HG02588 (cell line): ENCODE data around the gene GRM4.

Experiments used
- ATAC-seq: cut with Tn5 transposase; IDR thresholded peaks from one replicate; pipeline ENCODE4 v1.9.1; 2021; ENCODE audit warnings: mild to moderate bottlenecking, moderate library complexity; ENCODE audit not compliant: unreplicated experiment

Gene GRM4

DNA sequence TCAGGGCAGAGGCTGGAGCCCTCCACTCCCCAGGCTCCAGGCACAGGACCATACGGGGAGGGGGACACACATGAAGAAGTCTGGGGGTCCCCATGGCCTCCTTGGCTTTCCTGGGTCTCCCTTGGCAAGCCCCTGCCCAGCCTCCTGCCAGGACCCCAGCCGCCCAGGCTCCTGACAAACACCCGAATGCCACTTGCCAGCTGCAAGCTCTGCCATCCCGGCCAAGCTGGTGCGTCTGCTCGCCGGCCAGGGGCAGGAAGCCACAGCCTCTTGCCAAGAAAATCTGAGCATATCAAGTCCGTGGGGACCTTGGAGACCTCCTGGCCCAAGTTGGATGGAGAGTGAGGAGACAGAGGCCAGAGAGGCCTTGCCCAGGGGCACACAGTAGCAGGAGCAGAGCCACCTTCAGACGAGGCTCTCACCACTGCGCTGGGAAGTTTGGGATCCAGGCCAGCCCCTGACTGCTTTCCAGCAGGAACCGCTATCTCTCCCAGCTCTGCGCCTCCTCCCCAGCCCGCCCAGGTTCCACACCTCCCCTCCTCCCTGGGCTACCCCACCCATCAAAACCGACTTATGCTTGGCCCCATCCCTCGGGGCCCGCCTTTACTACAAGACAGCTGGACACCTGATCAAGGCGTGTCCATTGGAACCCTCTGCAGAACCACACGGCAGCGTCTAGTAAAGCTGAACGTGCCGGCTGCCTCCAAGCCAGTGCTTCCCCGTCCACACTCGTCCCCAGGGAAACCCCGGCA lies 80.2 kb downstream of the GRM4 start:
- no peak for ATAC-seq

DNA sequence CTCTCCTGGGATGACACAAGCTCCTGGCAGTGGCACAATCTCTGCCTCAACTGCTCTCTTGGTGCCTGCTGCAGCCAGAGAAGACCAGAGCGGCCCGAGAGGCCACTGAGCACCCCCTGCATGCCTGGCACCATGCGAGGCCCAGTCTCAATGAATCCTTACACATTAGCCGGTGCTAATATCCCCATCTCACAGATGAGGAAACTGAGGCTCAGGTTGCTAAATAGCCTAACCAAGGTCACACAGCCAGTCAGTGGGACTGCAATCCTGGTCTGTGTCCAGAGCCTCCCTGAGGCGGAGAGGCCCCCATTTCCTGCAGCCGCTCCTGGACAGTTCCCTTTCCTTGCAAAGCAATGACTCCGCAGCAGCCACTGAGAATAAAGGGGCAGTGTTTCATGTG lies 81.2 kb downstream of the GRM4 start:
- ATAC-seq, result no peak

GRCh38 chr6:34063651-34064050 lies 82.2 kb downstream of the GRM4 start:
- ATAC-seq, result no peak

DNA sequence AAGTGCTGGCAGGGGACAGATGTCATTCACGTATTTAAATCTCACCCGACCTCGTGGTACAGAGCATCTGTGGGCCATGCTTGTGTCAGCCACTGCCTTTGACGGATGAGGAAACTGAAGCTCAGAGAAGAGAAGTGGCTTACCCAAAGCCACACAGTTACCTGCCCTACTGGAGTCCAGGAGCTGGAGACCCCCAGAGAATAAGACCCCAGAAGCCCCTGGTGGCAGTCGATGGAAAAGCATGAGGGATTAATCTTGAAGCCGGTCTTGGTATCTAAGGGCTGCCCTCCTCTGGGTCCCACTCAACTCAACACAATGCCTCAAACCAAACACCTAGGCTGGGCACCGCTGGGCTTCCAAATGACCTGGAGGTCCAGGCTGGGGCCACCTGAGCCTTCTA lies 83.1 kb downstream of the GRM4 start:
- no peak for ATAC-seq

DNA sequence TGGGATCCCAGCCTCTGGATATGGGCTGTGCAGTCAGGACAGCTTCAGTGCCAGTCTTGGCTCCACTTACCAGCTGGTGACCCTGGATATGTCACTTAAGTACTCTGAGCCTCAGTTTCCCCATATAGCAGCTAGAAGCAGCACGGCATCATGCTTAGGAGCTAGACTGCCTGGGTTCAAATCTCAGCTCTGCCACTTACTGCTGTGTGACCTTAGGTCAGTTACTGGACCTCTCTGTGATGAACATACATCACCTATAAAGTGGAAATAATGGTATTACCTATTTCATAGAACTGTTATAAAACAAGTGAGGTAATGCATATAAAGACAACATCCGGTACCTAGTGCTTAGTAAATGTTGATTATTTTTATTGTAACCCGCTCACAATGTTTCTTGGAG lies 83.7 kb downstream of the GRM4 start:
- no peak for ATAC-seq

- no peak for ATAC-seq
These were observed 84.5 kb downstream of the GRM4 start for GRCh38 chr6:34061348-34061747.

DNA sequence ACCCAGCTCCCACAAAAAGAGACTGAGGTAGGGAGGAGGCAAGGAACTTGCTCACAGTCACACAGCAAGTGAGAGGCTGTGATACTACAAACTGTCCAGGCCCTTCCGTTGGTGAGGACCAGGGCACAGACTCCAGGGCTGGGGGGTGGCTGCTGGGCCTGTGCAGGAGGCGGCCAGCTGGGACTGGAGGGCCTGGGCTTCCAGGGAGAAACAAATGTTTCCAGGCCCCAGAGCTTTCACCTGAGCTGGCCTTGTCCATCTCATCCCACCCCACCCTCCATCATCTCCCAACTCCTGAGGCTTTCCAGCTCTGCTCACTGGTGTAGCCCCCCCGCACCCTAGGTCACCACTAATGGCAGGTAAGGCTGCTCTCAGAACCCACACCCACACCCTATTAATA lies 86.0 kb downstream of the GRM4 start:
- ATAC-seq, result no peak

GRCh38 chr6:34059136-34059731 lies 86.7 kb downstream of the GRM4 start:
- ATAC-seq, result no peak

- no peak for ATAC-seq
These were observed 88.1 kb downstream of the GRM4 start for GRCh38 chr6:34057790-34058189.

- no peak for ATAC-seq
These were observed 88.7 kb downstream of the GRM4 start for GRCh38 chr6:34057191-34057590.

DNA sequence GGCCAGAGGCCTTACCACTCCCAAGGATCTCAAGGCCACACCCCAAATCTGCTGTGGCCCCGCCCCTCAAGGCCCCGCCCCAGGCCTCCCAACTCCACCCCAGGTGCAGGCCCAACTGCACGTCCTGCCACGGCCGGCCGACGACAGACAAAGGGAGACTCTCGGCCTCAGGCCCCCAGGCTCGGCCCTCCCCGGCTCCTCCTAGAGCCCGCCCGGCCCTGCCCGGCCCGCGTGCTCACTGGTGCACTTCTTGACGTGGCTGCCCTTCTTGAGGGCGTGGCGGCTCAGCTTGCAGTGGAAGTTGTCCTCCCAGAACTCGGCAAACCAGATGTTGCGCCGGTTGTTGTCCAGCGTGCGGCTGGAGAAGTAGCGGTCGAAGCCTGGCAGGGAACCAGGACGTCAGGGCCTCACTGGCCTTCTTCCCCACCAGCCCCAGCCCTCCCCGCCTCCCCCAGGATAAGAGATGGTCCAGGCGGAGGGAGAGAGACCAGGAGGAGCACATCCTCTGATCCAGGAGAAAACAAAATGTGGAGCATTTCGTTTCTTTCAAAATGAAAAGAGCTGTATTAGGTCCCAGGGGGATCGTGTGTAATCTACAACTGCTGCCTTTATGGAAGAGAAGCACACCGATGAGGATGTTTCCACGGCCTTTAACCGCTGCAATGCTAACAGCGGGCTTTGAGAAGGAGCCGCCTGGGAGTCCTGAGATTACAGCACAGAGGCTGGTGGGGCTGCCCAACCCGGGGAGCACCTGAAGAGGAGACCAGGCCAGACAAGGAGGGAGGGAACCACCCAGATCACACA lies 89.4 kb downstream of the GRM4 start:
- ATAC-seq, result no peak

GRCh38 chr6:34055223-34055933 lies 90.5 kb downstream of the GRM4 start:
- ATAC-seq, result no peak

DNA sequence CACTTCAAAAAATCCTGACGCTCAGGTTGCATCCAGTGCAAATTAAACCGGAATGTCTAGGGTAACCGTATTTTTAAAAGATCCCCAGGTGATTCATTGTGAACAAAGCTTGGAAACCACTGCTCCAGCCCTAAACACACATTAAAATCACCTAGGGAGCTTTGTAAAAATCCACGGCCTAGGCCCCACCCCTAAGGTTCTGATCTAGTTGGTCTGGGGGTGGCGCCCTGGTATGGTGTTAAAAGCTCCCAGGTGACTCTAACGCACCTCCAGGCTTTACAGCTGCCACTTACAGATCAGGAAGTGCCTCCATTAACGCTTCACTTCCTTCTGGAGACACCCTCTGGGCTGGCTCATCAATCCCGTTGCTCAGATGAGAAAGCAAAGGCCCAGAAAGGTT lies 92.2 kb downstream of the GRM4 start:
- no peak for ATAC-seq

DNA sequence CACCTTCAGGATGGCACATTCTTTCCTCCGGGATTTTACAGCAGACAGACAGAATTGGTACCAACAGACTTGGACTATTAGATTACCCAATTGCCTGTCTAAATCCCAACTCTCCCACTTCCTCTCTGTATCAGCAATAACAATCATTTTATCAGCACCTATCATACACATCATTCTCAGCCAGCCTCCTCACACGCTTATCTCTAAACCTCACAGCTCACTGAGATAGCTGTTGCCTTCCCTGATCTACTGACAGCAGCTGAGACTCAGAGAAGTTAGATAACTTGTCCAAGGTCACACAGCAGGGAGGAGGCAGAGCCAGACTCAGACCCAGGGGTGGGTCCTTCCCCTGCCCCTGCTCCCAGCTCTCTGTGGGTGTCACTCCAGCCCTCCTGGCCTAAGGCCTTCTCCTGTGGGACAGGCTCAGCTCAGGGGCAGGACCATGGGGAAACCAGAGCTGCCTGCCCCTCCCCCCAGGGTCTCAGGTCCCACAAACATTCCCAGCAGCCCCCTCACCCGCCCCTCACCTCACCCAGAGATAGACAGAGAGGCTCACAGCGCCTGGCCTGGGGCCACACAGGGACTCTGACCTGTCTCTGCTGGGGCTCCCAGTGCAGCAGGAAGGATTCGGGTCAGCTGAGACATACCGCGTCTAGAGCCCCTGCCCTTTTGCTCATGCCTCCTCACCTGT lies 92.8 kb downstream of the GRM4 start:
- ATAC-seq, result no peak

GRCh38 chr6:34052071-34052825 lies 93.6 kb downstream of the GRM4 start:
- ATAC-seq, result no peak

DNA sequence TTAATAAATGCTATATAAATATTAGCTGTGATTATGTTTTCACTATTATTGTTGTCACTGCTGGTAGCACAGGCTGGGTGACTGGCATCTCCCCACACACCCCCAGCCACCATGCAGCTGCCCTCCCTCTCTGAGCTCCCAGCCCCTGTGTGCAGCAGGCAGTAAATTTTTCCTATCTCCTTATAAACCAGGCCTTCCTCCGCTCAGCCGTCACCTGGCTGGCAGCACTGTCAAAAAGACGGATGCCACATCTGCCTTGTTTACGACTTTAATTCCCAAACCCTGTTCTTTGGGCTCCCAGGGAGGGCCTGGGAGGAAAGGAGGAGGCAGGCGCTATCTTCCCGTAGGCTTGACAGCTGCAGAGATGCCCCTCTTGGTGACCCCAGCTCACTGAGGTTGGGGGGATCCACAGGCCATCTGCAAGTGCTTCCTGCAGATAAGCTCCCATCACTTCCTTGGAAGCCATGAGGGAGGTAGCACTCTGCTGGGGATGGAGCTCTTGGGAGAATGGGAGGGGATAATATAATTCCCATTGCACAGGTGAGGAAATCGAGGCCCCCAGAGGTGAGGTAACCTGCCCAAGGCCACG lies 94.5 kb downstream of the GRM4 start:
- ATAC-seq, result no peak

GRCh38 chr6:34050691-34051090 lies 95.2 kb downstream of the GRM4 start:
- ATAC-seq, result no peak

GRCh38 chr6:34049395-34050342 lies 96.2 kb downstream of the GRM4 start:
- no peak for ATAC-seq
